Umbilical cord (tissue), 2 donors: ENCODE results near the gene ZNF140. TPM values are rescaled to one million over a fixed set of nuclear protein-coding genes. Genes with fewer than 3 reads are reported as not detected.

Source experiments
- DNase-seq: peaks from one replicate; pipeline ENCODE4 v3.0.0-alpha.2; 2015; ENCODE audit warnings: low spot score
- total RNA-seq: library from RNA; depleted of rRNA; stranded (reverse); fragments of >200 nt; gene quantifications from one replicate; pipeline ENCODE4 v1.2.3, GENCODE V29; 2014; ENCODE audit warnings: low replicate concordance; ENCODE audit not compliant: insufficient read depth

ZNF140 gene
- total RNA-seq, result 14.9 TPM

GRCh38 chr12:133080368-133081158 lies at the start of gene ZNF140:
Gene ZNF140 (plus strand): TSS chr12:133080923. CDS start chr12:133081321, 398 bp downstream.
- peak; percentile 99 for DNase-seq

GRCh38 chr12:133037207-133038005 lies 43.3 kb upstream of the ZNF140 start, which contains the start of gene ZNF84:
Gene ZNF84 (plus strand): TSS chr12:133037509. CDS start chr12:133041468, 3,959 bp downstream.
- peak; percentile 100 for DNase-seq

GRCh38 chr12:133038118-133038709 lies 42.5 kb upstream of the ZNF140 start:
- no peak for DNase-seq

- no peak for DNase-seq
These were observed 34.0 kb upstream of the ZNF140 start for GRCh38 chr12:133046698-133047097.

GRCh38 chr12:133057446-133057845 lies 23.3 kb upstream of the ZNF140 start:
- no peak for DNase-seq

- no peak for DNase-seq
These were observed 22.3 kb upstream of the ZNF140 start for GRCh38 chr12:133058203-133059113.

- DNase-seq, result no peak
These were observed 18.8 kb upstream of the ZNF140 start for GRCh38 chr12:133061954-133062353.

GRCh38 chr12:133063556-133063955 lies 17.2 kb upstream of the ZNF140 start:
- no peak for DNase-seq

GRCh38 chr12:133073836-133074235 lies 6.9 kb upstream of the ZNF140 start:
- DNase-seq, result no peak

- DNase-seq, result peak; percentile 100
These were observed 726 bp upstream of the ZNF140 start for GRCh38 chr12:133080026-133080367.

GRCh38 chr12:133081159-133081780 lies 547 bp downstream of the ZNF140 start:
- DNase-seq, result no peak

- no peak for DNase-seq
These were observed 2.6 kb downstream of the ZNF140 start for GRCh38 chr12:133083345-133083744.

- no peak for DNase-seq
These were observed 24.9 kb downstream of the ZNF140 start for GRCh38 chr12:133105620-133106019.

- DNase-seq, result no peak
These were observed 25.5 kb downstream of the ZNF140 start for GRCh38 chr12:133106253-133106652.

- DNase-seq, result no peak
These were observed 26.4 kb downstream of the ZNF140 start for GRCh38 chr12:133107121-133107520.

- no peak for DNase-seq
These were observed 27.4 kb downstream of the ZNF140 start for GRCh38 chr12:133108150-133108549.

- no peak for DNase-seq
These were observed 39.9 kb downstream of the ZNF140 start for GRCh38 chr12:133120385-133121191.

- no peak for DNase-seq
These were observed 44.0 kb downstream of the ZNF140 start for GRCh38 chr12:133124674-133125073.

- DNase-seq, result no peak
These were observed 48.8 kb downstream of the ZNF140 start for GRCh38 chr12:133129368-133130037.
